AG09319 (cell line): ENCODE results near the gene ABCC9.

ENCODE experiments used
- DNase-seq: peaks from one replicate; pipeline ENCODE4 v3.0.0-alpha.2; 2010; ENCODE audit warnings: low read depth; ENCODE audit errors: extremely low read depth
- CTCF ChIP-seq: IDR thresholded peaks from 2 replicates; pipeline ENCODE4 v1.5.1; 2011; ENCODE audit warnings: low read depth, mild to moderate bottlenecking, inconsistent platforms, low read length, moderate library complexity

The ABCC9 gene

GRCh38 chr12:21851151-21851550 lies 90.1 kb downstream of the ABCC9 start:
- TF ChIP-seq CTCF = no peak
- no peak for DNase-seq

GRCh38 chr12:21850419-21850818 lies 90.8 kb downstream of the ABCC9 start:
- TF ChIP-seq CTCF = no peak
- no peak for DNase-seq

DNA sequence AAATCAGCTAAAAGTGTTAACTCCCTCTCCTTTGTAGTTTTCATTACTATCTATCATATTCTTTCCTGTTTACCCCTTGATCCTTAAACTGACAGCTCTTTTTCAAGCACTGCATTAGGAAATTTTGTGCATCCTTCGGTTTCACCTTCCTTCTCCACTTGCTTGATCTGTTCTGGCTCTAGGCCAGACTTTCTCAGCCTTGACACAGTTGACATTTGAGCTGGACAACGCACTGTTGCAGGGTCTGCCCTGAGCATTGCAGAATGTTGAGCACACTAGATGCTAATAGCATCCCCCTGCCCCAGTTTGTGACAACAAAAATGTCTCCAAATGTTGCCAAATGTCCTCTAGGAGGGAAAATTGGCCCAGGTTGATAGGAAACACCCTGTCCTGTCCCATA lies 91.3 kb downstream of the ABCC9 start:
- no peak for DNase-seq

DNA sequence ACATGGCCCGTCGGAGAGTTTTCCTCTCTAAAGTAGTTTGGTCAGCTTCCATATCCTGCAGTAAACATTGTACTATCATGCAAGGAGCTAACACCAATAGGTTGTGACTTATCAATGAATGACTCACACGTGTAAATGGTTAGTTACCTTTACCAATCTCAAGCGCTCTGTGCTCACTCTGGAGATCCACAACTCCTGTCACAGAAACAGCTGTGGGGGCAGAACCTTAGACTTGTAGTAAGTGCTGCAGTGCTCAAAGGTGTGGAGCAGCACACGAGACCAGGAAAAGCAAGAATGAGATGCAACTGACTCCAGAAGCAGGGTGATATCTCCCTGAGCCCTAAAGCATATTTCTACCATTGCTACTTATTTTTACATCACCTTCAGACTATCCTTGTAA lies 93.0 kb downstream of the ABCC9 start:
- no peak for TF ChIP-seq CTCF
- DNase-seq = no peak

More for the DNA sequence above, 91.3 kb downstream of the ABCC9 start:
- TF ChIP-seq CTCF = no peak

- no peak for TF ChIP-seq CTCF
- no peak for DNase-seq
These were observed 97.4 kb downstream of the ABCC9 start for GRCh38 chr12:21843795-21844194.

GRCh38 chr12:21839776-21840175 lies 101.5 kb downstream of the ABCC9 start:
- TF ChIP-seq CTCF = no peak
- no peak for DNase-seq

DNA sequence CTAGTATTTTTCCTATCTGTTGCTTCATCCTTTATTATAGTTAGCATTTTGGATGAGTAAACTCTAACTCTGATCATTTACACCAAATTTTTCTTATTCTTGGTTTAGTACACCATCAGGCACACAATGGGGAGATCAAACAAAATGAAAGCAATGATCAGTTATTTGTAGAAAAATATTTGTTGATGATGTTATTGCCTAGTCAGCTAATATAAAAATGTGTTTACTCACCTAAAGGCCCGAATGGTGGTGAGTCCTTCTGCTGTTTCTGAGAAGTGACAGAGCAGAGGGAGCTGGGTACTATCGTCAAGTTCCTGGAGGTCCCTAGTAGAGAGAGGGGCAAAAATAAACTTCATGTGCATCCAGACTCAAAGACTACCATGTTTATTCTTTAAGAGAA lies 103.4 kb downstream of the ABCC9 start:
- DNase-seq = no peak
- TF ChIP-seq CTCF = no peak
